ENCODE data around the gene LBP.

- no peak for TF ChIP-seq CTCF (IDR thresholded peaks at IDR 0.05 in 8 of 11, conservative IDR thresholded peaks at IDR 0.05 in 3 of 11)
- no peak for TF ChIP-seq POLR2A (IDR thresholded peaks at IDR 0.05)
- TF ChIP-seq POLR2AphosphoS5 (IDR thresholded peaks at IDR 0.05), result no peak
Observed at GRCh38 chr20:38331245-38331644, 15.0 kb upstream of the LBP start.

Measured in spleen (tissue), 7 donors.